WERI-Rb-1 (cell line): ENCODE data around the gene IST1.
"Not testable (repeated sequence)": the region's sequence is repeated elsewhere in the genome, so short reads cannot be mapped to it uniquely, and the experiment has no call there.

Source experiments
- DNase-seq: peaks from one replicate; pipeline ENCODE4 v3.0.0-alpha.2; 2020
- H3K27ac ChIP-seq: fragments of 250-450 bp; sonication (Bioruptor Pico); 2 replicates; pipeline ENCODE4 v1.5.1; 2020; ENCODE audit warnings: mild to moderate bottlenecking, moderate library complexity
- H3K27me3 ChIP-seq: fragments of 250-450 bp; sonication (Bioruptor Pico); 2 replicates; pipeline ENCODE4 v1.5.1; 2021; ENCODE audit warnings: mild to moderate bottlenecking, low read depth, moderate library complexity; ENCODE audit not compliant: insufficient read depth, severe bottlenecking
- H3K36me3 ChIP-seq: fragments of 250-450 bp; sonication (Bioruptor Pico); 2 replicates; pipeline ENCODE4 v1.5.1; 2020; ENCODE audit warnings: mild to moderate bottlenecking, moderate library complexity
- H3K4me3 ChIP-seq: 2 replicates; pipeline ENCODE4 v1.5.1; 2011; ENCODE audit warnings: low read depth, mild to moderate bottlenecking, control low read depth, low read length
- H3K9me3 ChIP-seq: fragments of 250-450 bp; sonication (Bioruptor Pico); 2 replicates; pipeline ENCODE4 v1.5.1; 2021; ENCODE audit warnings: mild to moderate bottlenecking, moderate library complexity; ENCODE audit not compliant: severe bottlenecking
- CTCF ChIP-seq: IDR thresholded peaks from 2 replicates; pipeline ENCODE4 v1.5.1; 2011; ENCODE audit warnings: low read depth, mild to moderate bottlenecking, control low read depth, inconsistent platforms, low read length

IST1 gene

GRCh38 chr16:71903608-71904007 is 8.3 kb downstream of the IST1 start:
- H3K36me3 ChIP-seq = peaks cover 3% of the 10 kb centered on the region
- no peak for DNase-seq
- H3K4me3 ChIP-seq = no peak overlapping the region
- no peak overlapping the region for H3K27ac ChIP-seq
- no peaks in the 10 kb centered on the region for H3K9me3 ChIP-seq
- no peaks in the 10 kb centered on the region for H3K27me3 ChIP-seq
- TF ChIP-seq CTCF = no peak

DNA sequence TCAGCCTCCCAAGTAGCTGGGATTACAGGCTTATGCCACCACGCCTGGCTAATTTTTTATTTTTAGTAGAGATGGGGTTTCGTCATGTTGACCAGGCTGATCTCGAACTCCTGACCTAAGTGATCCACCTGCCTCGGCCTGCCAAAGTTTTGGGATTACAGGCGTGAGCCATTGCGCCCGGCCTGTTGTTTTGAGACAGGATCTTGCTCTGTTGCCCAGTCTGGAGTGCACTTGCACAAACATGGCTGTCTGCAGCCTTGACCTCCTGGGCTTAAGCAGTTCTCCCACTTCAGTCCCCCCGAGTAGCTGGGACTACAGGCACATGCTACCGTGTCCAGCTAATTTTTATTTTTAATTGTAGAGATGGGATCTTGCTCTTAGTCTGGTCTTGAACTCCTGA is 8.9 kb downstream of the IST1 start:
- Histone ChIP-seq H3K27me3 (no peaks in the 10 kb centered on the region), H3K36me3 (peaks cover 5% of the 10 kb centered on the region), H3K27ac (no peak overlapping the region), H3K9me3 (no peaks in the 10 kb centered on the region), H3K4me3 (no peak overlapping the region)
- no peak for TF ChIP-seq CTCF
- DNase-seq = no peak

GRCh38 chr16:71905765-71906164 is 10.4 kb downstream of the IST1 start:
- not testable (repeated sequence) for H3K4me3 ChIP-seq

GRCh38 chr16:71911121-71911520 is 15.8 kb downstream of the IST1 start:
- H3K27me3 ChIP-seq = no peaks in the 10 kb centered on the region
- no peak for DNase-seq
- H3K36me3 ChIP-seq = peaks cover 35% of the 10 kb centered on the region
- H3K27ac ChIP-seq = no peak overlapping the region
- H3K4me3 ChIP-seq = no peak overlapping the region
- no peak for TF ChIP-seq CTCF
- no peaks in the 10 kb centered on the region for H3K9me3 ChIP-seq

More at GRCh38 chr16:71905765-71906164, 10.4 kb downstream of the IST1 start:
- not testable (repeated sequence) for DNase-seq, H3K27me3 ChIP-seq, H3K27ac ChIP-seq, H3K9me3 ChIP-seq
- peaks cover 13% of the 10 kb centered on the region for H3K36me3 ChIP-seq

GRCh38 chr16:71912534-71913275 is 17.4 kb downstream of the IST1 start:
- no peak for DNase-seq
- Histone ChIP-seq H3K36me3 (peaks cover 51% of the 10 kb centered on the region), H3K9me3 (no peaks in the 10 kb centered on the region), H3K4me3 (no peak overlapping the region), H3K27me3 (no peaks in the 10 kb centered on the region), H3K27ac (no peak overlapping the region)
- no peak for TF ChIP-seq CTCF

- H3K36me3 ChIP-seq = peaks cover 66% of the 10 kb centered on the region
- no peaks in the 10 kb centered on the region for H3K9me3 ChIP-seq
- TF ChIP-seq CTCF = no peak
Measured at GRCh38 chr16:71914802-71915201, 19.5 kb downstream of the IST1 start.

More at GRCh38 chr16:71914802-71915201, 19.5 kb downstream of the IST1 start:
- Histone ChIP-seq H3K4me3 (no peak overlapping the region), H3K27me3 (no peaks in the 10 kb centered on the region), H3K27ac (no peak overlapping the region)
- DNase-seq = no peak
